Spinal cord (tissue), 10 donors: ENCODE measurements around the gene SCART1. TPM values are rescaled to one million over a fixed set of nuclear protein-coding genes. Genes with fewer than 3 reads are reported as not detected.
"Not testable (repeated sequence)": the region's sequence is repeated elsewhere in the genome, so short reads cannot be mapped to it uniquely, and the experiment has no call there.

Experiments used
- DNase-seq, 6 donors: peaks; one replicate each; pipeline versions ENCODE4 v3.0.0 to v3.0.0-alpha.2; 2013 to 2015; ENCODE audit warnings: low spot score in 6 of 6, low read depth in 4 of 6
- H3K27ac ChIP-seq: one replicate; pipeline ENCODE4 v1.5.1; 2013; ENCODE audit warnings: low read depth, low read length, control low read depth
- H3K27me3 ChIP-seq: one replicate; pipeline ENCODE4 v1.6.1; 2013; ENCODE audit warnings: low read length; ENCODE audit not compliant: control insufficient read depth, insufficient read depth
- H3K36me3 ChIP-seq: one replicate; pipeline ENCODE4 v1.6.1; 2013; ENCODE audit warnings: low read length; ENCODE audit not compliant: control insufficient read depth, insufficient read depth
- H3K4me1 ChIP-seq: one replicate; pipeline ENCODE4 v1.6.1; 2013; ENCODE audit warnings: low read length; ENCODE audit not compliant: control insufficient read depth, insufficient read depth
- H3K4me3 ChIP-seq: one replicate; pipeline ENCODE4 v1.5.1; 2013; ENCODE audit warnings: low read depth, low read length, control low read depth
- H3K9me3 ChIP-seq: one replicate; pipeline ENCODE4 v1.6.1; 2013; ENCODE audit warnings: low read length; ENCODE audit not compliant: control insufficient read depth, insufficient read depth
- WGBS: methylation state at CpG from one replicate; pipeline ENCODE4 v1.1.5; 2013; ENCODE audit warnings: missing lambda C conversion rate; ENCODE audit not compliant: insufficient coverage; 5-methylcytosine and 5-hydroxymethylcytosine counted together
- polyA plus RNA-seq, 2 donors: library from polyadenylated mRNA; unstranded; fragments of 120-200 nt; gene quantifications; one replicate each; pipeline ENCODE4 v1.2.1, GENCODE V29; 2013; ENCODE audit not compliant: insufficient read length in 2 of 2
- total RNA-seq, 2 donors: library from RNA; depleted of rRNA in 1 of 2; stranded (reverse); fragments of 120-200 nt in 1 of 2; fragments of >200 nt in 1 of 2; gene quantifications; one replicate each; pipeline versions ENCODE4 v1.2.3 to v1.2.4, GENCODE V29; 2013 to 2014
- donor health status: healthy.

SCART1 gene
- total and polyA plus RNA-seq, 4 donors: 1.7 to 2.9 (median 2.3) TPM

DNA sequence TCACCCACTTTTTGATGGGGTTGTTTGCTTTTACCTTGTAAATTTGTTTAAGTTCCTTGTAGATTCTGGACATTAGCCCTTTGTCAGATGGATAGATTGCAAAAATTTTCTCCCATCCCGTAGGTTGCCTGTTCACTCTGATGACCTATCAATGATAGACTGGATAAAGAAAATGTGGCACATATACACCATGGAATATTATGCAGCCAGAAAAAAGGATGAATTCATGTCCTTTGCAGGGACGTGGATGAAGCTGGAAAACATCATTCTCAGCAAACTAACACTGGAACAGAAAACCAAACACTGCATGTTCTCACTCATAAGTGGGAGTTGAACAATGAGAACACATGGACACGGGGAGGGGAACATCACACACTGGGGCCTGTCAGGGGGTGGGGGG is 15.5 kb downstream of the SCART1 start:
- H3K4me3 ChIP-seq, H3K36me3 ChIP-seq, H3K4me1 ChIP-seq, H3K27ac ChIP-seq, H3K27me3 ChIP-seq, H3K9me3 ChIP-seq, DNase-seq: not testable (repeated sequence)
- WGBS: no CpG with 5 or more reads among the region's 3 CpGs

DNA sequence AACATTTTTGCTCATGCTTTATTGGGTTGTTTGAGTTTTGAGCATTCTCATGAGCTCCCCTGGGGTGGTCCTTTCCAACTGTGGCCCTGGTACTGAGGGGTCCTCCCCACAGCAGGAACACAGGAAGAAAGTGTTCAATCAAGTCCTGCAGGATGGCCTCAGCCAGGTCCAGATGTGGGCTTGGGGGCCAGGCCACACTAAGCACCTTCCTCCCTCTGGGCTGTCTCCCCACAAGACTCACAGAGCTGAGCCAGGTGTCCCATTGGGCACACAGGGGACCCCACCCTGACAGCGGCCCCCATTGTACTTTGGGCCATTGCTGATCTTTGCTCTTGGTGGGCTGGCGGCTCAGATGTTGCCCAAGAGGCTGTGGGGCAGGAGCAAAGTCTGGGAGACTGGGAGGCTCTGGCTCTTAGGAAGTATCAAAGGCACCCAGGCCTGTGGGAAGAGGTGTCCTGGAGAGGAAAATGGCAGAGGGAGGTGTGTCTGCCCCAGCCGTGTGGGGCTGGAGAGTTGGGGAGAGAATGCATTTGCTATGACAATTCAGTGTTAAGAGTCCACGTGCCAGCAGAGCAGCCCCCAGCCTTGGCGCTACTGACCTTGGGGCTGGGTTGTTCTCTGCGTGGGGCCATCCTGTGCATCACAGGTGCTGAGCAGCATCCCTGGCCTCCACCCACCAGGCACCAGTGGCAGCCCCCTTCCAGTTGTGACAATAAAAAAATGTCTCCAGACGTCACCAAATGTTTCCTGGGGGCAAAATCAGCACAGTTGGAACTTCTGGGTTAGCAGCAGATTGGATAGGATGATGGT is 17.8 kb downstream of the SCART1 start:
- H3K27ac ChIP-seq: no peak overlapping the region
- no peaks in the 10 kb centered on the region for H3K4me1 ChIP-seq
- peaks cover 3% of the 10 kb centered on the region for H3K36me3 ChIP-seq
- WGBS: 81% methylated on average over 6 of the region's 7 CpGs
- no peaks in the 10 kb centered on the region for H3K9me3 ChIP-seq
- no peak for DNase-seq
- H3K27me3 ChIP-seq: no peaks in the 10 kb centered on the region
- no peak overlapping the region for H3K4me3 ChIP-seq

- 76% methylated on average over 2 of the region's 4 CpGs for WGBS
- Histone ChIP-seq H3K27ac (no peak overlapping the region), H3K4me3 (no peak overlapping the region), H3K27me3 (no peaks in the 10 kb centered on the region), H3K4me1 (no peaks in the 10 kb centered on the region), H3K36me3 (no peaks in the 10 kb centered on the region), H3K9me3 (no peaks in the 10 kb centered on the region)
- no peak for DNase-seq
These were observed 19.5 kb downstream of the SCART1 start for GRCh38 chr10:133473270-133473669.

GRCh38 chr10:133474027-133474426 is 20.3 kb downstream of the SCART1 start:
- DNase-seq: no peak
- no peaks in the 10 kb centered on the region for H3K9me3 ChIP-seq
- H3K36me3 ChIP-seq: no peaks in the 10 kb centered on the region
- WGBS: 69% methylated on average over 2 of the region's 2 CpGs
- no peaks in the 10 kb centered on the region for H3K27me3 ChIP-seq
- no peak overlapping the region for H3K27ac ChIP-seq
- H3K4me1 ChIP-seq: no peaks in the 10 kb centered on the region
- H3K4me3 ChIP-seq: no peak overlapping the region

DNA sequence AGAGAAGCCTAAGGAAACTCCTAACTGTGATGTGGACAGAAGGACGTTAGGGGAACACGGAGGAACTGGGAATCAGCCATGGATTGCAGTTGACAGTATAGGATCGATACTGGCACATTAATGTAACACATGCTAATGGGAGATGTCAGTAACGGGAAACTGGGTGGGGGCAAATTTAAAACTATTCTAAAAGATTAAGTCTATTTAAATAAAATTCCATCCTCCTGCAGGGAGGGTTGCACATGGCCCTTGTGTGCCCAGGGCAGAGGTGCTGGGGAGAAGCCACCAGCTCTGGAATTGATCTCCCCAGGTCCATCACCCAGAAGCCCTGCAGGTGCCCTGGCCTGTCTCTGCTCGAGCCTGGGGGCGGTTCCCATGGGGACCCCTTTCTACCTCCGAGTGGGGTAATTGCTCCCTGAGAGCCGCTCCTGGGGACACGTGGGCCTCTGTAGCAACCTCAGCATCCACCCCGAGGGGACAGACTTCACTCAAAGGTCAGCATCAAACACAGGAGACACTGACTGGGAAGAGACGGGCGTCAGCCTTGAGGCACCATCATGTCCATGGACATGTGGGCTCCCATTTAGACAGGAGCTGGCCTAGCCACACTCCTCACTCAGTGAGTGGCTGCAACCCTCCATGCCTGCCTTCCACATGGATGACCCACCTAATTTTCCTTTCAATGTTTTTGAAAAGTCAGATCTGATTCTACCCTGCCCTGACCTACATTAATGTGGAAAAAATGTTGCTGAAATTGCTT is 21.1 kb downstream of the SCART1 start:
- no peaks in the 10 kb centered on the region for H3K9me3 ChIP-seq
- H3K4me3 ChIP-seq: no peak overlapping the region
- H3K27ac ChIP-seq: no peak overlapping the region
- WGBS: 76% methylated on average over 10 of the region's 12 CpGs
- H3K4me1 ChIP-seq: no peaks in the 10 kb centered on the region
- H3K27me3 ChIP-seq: no peaks in the 10 kb centered on the region
- H3K36me3 ChIP-seq: no peaks in the 10 kb centered on the region
- DNase-seq: no peak

DNA sequence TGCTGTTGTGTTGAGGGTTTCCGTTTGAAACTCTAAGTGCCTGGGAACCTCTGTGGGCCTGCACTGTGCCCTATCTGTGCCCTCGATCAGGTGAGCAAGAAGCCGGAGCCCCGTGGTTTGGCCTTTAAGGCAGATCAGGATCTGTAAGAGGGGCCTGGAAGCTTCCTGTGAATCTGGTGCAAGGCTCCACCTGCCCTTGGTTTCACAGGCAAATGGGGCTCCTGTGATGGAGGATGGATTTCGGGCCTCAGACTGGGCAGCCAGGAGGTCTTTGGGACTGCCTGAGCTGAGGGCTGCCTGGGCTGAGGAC is 21.6 kb downstream of the SCART1 start:
- no peaks in the 10 kb centered on the region for H3K9me3 ChIP-seq
- H3K27me3 ChIP-seq: no peaks in the 10 kb centered on the region
- H3K27ac ChIP-seq: no peak overlapping the region
- no peak for DNase-seq
- no peaks in the 10 kb centered on the region for H3K4me1 ChIP-seq
- no peak overlapping the region for H3K4me3 ChIP-seq
- 86% methylated on average over 5 of the region's 5 CpGs for WGBS
- no peaks in the 10 kb centered on the region for H3K36me3 ChIP-seq

- Histone ChIP-seq H3K4me1 (no peaks in the 10 kb centered on the region), H3K9me3 (no peaks in the 10 kb centered on the region), H3K4me3 (no peak overlapping the region), H3K27ac (no peak overlapping the region), H3K27me3 (no peaks in the 10 kb centered on the region), H3K36me3 (no peaks in the 10 kb centered on the region)
- DNase-seq: no peak
- WGBS: 88% methylated on average over 9 of the region's 11 CpGs
These were observed 22.3 kb downstream of the SCART1 start for GRCh38 chr10:133475821-133476640.

DNA sequence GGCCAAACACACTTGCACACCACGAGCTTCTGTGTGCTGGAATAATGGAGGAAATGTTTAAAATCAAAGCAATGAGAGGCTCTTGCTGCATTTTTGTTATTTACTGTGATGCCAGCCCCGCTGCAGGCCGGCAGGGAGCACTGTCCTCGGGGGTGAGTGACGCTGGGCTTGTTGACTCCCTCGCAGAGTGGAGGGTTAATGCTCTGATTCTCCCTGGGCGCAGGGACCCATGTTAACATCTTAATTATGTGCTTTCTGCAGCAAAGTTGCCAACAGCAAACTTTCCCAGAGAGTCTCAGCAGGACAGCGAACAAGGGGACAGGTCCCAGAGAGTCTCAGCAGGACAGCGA is 22.9 kb downstream of the SCART1 start:
- Histone ChIP-seq H3K9me3 (no peaks in the 10 kb centered on the region), H3K4me3 (no peak overlapping the region), H3K36me3 (no peaks in the 10 kb centered on the region), H3K4me1 (no peaks in the 10 kb centered on the region), H3K27ac (no peak overlapping the region), H3K27me3 (no peaks in the 10 kb centered on the region)
- DNase-seq: no peak
- WGBS: 82% methylated on average over 9 of the region's 9 CpGs

DNA sequence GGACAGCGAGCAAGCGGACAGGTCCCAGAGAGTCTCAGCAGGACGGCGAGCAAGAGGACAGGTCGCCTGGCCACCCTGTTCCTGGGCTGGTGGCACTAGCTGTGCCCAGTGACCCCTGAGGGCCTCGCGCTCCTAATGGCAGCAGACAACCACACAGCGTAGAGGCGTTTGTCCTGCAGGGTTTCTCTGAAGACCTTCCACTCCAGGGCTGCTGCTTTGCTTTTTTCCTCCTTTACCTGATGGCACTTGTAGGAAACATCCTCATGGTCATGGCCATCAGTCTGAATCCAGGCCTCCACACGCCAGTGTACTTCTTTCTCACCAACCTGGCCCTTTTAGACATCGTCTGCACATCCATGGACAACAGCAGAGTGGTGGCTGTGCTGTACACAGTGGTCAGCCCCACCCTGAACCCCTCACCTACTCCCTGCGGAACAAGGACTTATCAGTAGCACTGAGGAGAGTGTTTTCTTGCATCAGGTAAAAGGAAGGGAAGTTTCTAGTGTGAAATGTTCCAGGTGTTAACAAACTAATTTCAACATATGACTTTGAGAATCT is 27.4 kb downstream of the SCART1 start:
- H3K27ac ChIP-seq: no peak overlapping the region
- no peaks in the 10 kb centered on the region for H3K4me1 ChIP-seq
- no peak for DNase-seq
- 74% methylated on average over 11 of the region's 12 CpGs for WGBS
- H3K36me3 ChIP-seq: no peaks in the 10 kb centered on the region
- H3K9me3 ChIP-seq: peaks cover 3% of the 10 kb centered on the region
- no peaks in the 10 kb centered on the region for H3K27me3 ChIP-seq
- no peak overlapping the region for H3K4me3 ChIP-seq
